ENCODE data around the gene PITPNB.

PITPNB gene

DNA sequence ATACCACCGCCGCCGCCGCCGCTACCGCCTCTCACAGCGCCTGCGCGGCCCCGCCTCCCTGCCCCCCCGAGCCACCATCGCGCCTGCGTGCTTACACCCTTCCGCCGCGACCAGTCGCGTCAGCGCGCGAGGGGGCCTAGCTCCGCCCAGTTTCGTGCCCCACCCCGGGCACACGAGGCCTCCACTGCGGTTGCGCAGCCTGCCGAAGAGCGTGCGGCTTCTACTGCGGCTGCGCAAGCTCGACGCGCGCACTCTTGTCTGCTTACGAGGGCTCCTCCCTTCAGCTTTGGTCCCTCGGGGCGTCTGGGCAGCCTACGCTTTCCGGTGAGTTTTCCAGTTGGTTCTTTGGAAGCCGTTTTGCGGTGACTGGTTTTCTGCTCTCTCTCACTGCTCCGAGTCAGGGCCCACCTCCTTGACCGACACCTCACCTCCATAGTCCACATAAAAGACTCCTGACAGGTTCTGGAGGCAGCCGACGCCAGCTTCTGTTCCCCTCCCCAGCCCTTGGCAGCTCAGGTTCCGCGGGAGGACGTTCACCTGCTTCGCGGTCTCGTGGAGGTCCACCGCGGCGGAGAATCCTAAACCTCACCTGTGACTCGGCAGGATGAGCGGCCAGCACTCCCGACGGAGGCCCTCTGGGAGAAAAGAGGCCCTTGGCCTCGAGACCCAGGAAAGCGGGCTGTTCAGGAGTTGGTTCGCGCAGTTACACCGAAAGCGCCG is at the start of gene PITPNB:
TSS of gene PITPNB (minus strand) at position 35 of the 720 bp plus-strand sequence. CDS start 65 bp downstream, outside the sequence.
- peak; percentile 96 to 98 for DNase-seq (ENCODE audit: low read depth in 2 of 2)

DNA sequence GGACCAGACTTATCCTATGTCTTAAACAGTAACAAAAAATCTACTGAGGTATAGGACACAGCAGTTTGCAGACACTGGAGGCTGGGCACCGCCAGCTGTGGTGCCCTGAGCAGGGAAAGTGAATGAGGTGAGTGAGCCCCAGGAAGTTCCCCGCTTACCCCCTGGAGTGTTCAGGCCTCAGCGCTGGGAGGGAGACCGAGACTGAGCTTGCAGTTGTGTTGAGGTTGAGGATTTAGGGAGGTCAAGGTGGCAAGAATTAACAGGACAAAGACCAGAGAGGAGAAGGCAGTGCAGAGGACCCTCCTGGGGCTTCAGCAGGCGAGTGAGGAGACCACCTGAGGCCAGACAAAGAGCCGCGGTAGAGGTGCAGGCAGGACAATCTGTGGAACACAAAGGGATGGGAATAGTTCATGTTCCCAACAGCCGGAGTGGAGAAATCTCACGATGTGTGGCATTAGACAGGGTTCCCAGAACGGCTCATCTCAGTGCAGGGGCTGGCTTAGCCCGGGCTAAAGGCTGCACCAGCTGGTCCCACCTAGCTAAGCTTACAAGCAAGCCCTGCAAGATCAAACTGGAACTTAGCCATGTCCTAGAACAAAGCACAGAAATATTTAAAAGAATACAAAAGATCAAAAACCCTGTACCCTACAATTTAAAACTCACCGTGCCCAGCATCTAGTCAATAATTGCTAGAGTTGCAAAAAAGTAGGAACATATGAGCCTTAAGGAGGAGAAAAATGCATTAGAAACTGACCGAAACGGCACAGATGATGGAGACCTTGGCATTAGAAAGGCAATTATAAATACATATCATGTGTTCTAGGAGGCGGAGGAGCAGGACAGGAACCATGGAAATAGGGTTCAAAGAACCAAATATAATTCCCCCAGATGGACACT is 47.4 kb upstream of the PITPNB start:
- no peak for DNase-seq (ENCODE audit: low read depth in 2 of 2)

GRCh38 chr22:27962268-27963044 is 43.4 kb upstream of the PITPNB start:
- DNase-seq (ENCODE audit: low read depth in 2 of 2): no peak

DNA sequence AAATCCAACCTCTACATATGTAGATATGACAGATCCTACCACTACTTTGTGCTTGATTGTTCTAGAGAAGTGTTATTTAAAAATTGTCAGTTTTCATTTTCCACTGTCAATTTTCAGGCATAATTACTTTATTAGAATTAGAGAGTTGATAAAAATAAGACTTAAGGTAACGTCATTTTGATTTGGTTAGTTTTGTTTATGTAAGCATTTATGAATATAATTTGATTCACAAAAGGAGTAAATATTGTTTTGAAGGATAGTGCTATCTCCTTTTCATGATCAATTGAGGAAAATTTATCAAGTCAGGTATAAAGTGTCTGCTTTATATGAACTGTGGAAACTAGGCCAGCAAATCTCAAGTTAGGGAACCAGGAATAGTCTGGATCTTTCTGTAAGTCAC is 42.6 kb upstream of the PITPNB start:
- DNase-seq (ENCODE audit: low read depth in 2 of 2): no peak

- DNase-seq (ENCODE audit: low read depth in 2 of 2): no peak
Measured at GRCh38 chr22:27961182-27961581, 42.1 kb upstream of the PITPNB start.

- DNase-seq (ENCODE audit: low read depth in 2 of 2): no peak
Measured at GRCh38 chr22:27959335-27960090, 40.5 kb upstream of the PITPNB start.

- DNase-seq (ENCODE audit: low read depth in 2 of 2): no peak
Measured at GRCh38 chr22:27952779-27953178, 33.7 kb upstream of the PITPNB start.

GRCh38 chr22:27952091-27952490 is 33.0 kb upstream of the PITPNB start:
- DNase-seq (ENCODE audit: low read depth in 2 of 2): no peak

- no peak for DNase-seq (ENCODE audit: low read depth in 2 of 2)
Measured at GRCh38 chr22:27949421-27949820, 30.4 kb upstream of the PITPNB start.

DNA sequence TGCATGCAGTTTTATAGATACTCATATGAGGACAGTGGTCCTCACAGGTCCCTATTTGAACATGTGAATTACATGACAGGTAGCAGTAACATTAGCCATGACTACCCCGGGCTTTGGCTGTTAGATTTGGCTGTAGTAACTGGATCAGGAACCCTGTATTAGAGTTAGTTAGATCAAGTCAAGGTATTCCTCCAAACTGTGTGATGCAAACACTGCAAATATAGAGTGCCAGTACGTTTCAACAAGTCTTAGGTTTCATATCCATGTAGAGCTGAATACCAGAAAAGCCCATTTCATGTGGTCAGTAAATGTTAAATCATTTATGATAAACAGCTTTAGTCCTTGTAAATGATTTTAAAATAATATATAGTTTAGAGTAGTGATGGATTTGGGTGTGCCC is 29.5 kb upstream of the PITPNB start:
- DNase-seq (ENCODE audit: low read depth in 2 of 2): no peak

GRCh38 chr22:27947448-27947847 is 28.4 kb upstream of the PITPNB start:
- DNase-seq (ENCODE audit: low read depth in 2 of 2): no peak

DNA sequence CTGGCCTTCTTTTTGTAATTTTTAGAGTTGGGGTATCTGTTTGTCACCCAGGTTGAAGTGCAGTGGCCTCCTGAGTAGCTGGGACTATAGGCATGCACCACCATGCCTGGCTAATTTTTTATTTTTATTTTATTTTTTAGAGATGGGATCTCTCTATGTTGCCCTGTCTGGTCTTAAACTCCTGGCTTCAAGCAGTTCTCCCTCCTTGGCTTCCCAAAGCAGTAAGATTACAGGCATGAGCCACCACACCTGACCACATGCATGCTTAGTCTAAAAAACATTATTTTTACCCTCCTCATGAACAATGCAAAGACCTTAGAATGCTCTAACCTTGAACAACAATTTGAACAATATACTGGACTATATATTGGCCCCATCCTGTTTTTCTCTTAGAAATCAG is 22.1 kb upstream of the PITPNB start:
- DNase-seq (ENCODE audit: low read depth in 2 of 2): no peak

DNA sequence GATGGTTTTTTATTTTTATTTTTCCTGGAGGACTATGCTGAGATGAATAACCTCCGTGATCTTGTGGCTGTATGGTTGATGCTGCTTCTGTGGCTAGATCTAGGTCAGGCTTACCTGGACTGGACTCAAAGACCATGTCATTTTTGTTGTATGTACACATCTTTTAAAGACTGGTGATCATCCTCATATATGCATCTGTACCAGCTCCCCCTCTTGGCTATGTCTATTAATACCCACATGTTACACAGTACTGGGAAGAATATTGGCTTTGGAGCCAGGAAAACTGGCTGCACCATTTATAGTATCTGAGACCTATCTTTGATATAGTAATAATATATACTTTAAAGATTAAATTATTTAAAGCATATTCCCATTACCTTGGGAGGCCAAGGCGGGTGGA is 18.4 kb upstream of the PITPNB start:
- no peak for DNase-seq (ENCODE audit: low read depth in 2 of 2)

GRCh38 chr22:27935897-27936296 is 16.8 kb upstream of the PITPNB start:
- no peak for DNase-seq (ENCODE audit: low read depth in 2 of 2)

DNA sequence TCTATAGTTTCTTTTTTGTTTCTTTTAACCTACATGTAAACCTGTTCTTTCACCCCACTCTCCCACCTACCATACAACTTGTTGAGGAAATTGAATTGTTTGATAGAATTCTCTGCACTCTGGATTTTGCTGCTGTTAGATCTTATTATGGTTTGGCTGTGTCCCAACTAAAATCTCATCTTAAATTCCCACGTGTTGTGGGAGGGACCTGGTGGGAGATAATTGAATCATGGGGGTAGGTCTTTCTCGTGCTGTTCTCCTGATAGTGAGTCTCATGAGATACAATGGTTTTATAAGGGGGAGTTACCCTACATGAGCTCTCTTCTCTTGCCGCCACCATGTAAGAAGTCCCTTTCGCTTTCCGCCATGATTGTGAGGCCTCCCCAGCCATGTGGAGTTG is 15.0 kb upstream of the PITPNB start:
- no peak for DNase-seq (ENCODE audit: low read depth in 2 of 2)

DNA sequence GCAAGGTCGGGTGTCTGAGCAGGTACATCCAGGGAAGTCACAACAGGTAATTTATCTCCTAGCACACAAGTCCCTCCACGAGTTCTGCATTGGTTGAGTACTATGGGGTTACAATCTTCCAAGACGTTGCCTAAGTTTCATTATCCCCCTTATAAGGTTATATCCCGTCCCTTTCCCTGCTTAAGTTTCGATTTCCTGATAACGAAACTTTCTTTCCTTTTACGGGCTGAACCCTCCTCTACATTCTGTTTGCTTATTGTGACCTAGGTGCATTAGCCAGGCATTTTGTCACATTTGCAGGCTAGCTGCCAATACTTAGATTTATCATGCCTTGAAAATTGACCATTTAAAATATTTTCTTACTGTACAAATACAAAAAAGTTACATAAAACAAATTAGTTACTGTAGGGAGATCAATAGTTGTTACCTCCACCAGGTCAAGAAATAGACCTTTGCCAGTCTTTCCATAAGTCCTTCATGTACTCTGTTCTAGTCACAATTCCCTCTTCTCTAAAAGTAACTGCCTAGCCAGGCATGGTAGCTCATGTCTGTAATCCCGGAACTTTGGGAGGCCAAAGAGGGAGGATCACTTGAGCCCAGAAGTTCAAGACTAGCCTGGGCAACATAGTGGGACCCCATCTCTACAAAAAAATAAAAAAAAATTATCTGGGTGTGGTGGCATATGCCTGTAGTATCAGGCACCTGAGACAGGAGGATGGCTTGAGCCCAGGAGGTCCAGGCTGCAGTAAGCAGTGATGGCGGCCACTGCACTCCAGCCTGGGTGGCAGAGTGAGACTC is 14.3 kb upstream of the PITPNB start:
- no peak for DNase-seq (ENCODE audit: low read depth in 2 of 2)

GRCh38 chr22:27930331-27931060 is 11.4 kb upstream of the PITPNB start:
- no peak for DNase-seq (ENCODE audit: low read depth in 2 of 2)

GRCh38 chr22:27927608-27928007 is 8.6 kb upstream of the PITPNB start:
- no peak for DNase-seq (ENCODE audit: low read depth in 2 of 2)

GRCh38 chr22:27925331-27925730 is 6.3 kb upstream of the PITPNB start:
- DNase-seq (ENCODE audit: low read depth in 2 of 2): no peak
